Lower leg skin (tissue), 3 donors: ENCODE measurements around the gene TMC3.

Experiments
- POLR2A ChIP-seq, 2 donors: fragments of 450-650 bp; IDR thresholded peaks; one replicate each; pipeline ENCODE4 v1.6.1; 2016 to 2017; ENCODE audit warnings: antibody characterized with exemption in 2 of 2, mild to moderate bottlenecking in 1 of 2, moderate library complexity in 1 of 2
- TF ChIP-seq, protein P1 (sequence below), 3 donors: fragments of 450-650 bp; IDR thresholded peaks; one replicate each; pipeline ENCODE4 v1.5.1; 2016; ENCODE audit warnings: antibody characterized with exemption in 3 of 3, mild to moderate bottlenecking in 3 of 3, moderate library complexity in 2 of 3

DNA sequence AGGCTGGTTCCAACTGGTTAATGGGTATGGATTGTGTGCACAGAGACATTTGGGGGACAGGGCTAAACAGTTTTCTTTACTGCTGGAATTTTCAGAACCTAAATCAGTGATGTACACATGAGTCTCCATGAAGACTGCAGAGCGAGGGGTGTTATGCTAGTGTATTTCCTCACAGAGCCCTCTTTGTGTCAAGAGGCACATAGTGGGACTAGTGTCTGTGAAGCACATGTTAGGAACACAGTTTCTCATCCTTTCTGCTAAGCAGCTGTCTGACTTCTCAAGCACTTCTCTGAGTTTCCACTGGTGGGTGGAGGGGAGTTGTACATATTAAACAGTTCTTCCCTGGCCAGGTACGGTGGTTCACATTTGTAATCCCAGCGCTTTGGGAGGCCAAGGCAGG lies 40.6 kb downstream of the TMC3 start:
- TF ChIP-seq, protein P1, sequence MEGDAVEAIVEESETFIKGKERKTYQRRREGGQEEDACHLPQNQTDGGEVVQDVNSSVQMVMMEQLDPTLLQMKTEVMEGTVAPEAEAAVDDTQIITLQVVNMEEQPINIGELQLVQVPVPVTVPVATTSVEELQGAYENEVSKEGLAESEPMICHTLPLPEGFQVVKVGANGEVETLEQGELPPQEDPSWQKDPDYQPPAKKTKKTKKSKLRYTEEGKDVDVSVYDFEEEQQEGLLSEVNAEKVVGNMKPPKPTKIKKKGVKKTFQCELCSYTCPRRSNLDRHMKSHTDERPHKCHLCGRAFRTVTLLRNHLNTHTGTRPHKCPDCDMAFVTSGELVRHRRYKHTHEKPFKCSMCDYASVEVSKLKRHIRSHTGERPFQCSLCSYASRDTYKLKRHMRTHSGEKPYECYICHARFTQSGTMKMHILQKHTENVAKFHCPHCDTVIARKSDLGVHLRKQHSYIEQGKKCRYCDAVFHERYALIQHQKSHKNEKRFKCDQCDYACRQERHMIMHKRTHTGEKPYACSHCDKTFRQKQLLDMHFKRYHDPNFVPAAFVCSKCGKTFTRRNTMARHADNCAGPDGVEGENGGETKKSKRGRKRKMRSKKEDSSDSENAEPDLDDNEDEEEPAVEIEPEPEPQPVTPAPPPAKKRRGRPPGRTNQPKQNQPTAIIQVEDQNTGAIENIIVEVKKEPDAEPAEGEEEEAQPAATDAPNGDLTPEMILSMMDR (IDR thresholded peaks at IDR 0.05), result no peak
- no peak for TF ChIP-seq POLR2A (IDR thresholded peaks at IDR 0.05)
